GM21367 (cell line): ENCODE measurements around the gene ZDHHC22.

Experiments used
- ATAC-seq: cut with Tn5 transposase; IDR thresholded peaks from one replicate; pipeline ENCODE4 v1.9.1; 2021; ENCODE audit not compliant: unreplicated experiment

The ZDHHC22 gene

GRCh38 chr14:77084985-77085384 lies 56.6 kb downstream of the ZDHHC22 start:
- no peak for ATAC-seq

- ATAC-seq, result no peak
Observed at GRCh38 chr14:77083082-77083481, 58.5 kb downstream of the ZDHHC22 start.

- no peak for ATAC-seq
Observed at GRCh38 chr14:77082356-77082755, 59.2 kb downstream of the ZDHHC22 start.
